ENCODE results near the gene SFSWAP. TPM values are rescaled to one million over a fixed set of nuclear protein-coding genes. Genes with fewer than 3 reads are reported as not detected.

Gene SFSWAP
- total and polyA plus RNA-seq, 2 experiments from 2014 or later, result 21.4 to 25.1 TPM

DNA sequence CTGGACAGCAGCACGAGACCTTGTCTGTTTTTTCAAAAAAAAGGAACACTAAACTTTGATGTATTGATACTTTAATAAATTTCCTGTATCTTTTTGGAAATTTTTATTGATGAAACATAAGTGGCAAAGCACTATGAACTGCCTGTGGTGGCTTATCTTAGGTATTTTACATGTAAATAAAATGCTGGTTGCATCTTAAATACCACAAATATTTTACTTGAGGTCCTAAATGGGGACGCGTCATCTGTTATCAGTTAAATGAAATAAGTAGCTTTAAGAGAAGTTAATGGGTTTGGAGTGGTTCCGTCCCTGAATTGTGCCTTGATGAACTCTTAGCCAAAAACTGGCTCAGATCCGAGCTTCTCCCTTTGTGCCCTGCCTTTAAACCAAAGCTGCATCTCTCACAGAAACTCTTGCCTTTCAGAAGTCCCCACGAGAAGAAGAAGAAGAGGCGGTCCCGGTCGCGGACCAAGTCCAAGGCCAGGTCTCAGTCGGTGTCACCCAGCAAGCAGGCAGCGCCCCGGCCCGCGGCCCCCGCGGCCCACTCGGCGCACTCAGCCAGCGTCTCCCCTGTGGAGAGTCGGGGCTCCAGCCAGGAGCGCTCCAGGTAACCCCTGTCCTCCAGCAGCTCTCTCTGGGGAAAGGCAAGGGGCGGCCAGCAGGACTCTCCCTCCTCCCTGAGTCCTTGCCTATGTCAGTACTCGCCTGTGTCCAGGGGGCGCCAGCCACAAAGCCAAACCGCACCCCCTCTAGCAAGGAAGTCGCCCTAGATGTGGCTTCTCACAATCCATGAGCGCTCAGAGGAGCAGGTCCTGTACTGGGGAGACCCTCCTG lies 86.1 kb downstream of the SFSWAP start:
- 93% methylated on average over 26 of the region's 28 CpGs for WGBS (ENCODE audit: low lambda C conversion rate, missing lambda C conversion rate)
- Histone ChIP-seq H3K4me1 (ENCODE audit: insufficient read depth) (no peaks in the 10 kb centered on the region), H3K79me2 (no peaks in the 10 kb centered on the region), H3K4me2 (no peak overlapping the region), H3K9me2 (replicated peaks; ENCODE audit: insufficient read depth) (no peaks in the 10 kb centered on the region), H2AFZ (no peak overlapping the region), H3K4me3 (no peak overlapping the region), H3K27me3 (no peaks in the 10 kb centered on the region), H4K20me1 (ENCODE audit: insufficient read depth, poor library complexity, severe bottlenecking) (no peaks in the 10 kb centered on the region), H3K9me3 (ENCODE audit: low read depth) (no peaks in the 10 kb centered on the region), H3K27ac (no peak overlapping the region), H3K36me3 (replicated peaks; ENCODE audit: insufficient read depth, low read depth) (no peaks in the 10 kb centered on the region)
- no peak for DNase-seq (ENCODE audit: low spot score)
- no peak for TF ChIP-seq EZH2 (IDR thresholded peaks at IDR 0.05; ENCODE audit: borderline replicate concordance)
- TF ChIP-seq EZH2phosphoT487 (IDR thresholded peaks at IDR 0.05; ENCODE audit: low read depth, severe bottlenecking, unreplicated experiment), result no peak
- TF ChIP-seq CTCF (IDR thresholded peaks at IDR 0.05; ENCODE audit: poor library complexity), result no peak

- Histone ChIP-seq H3K79me2 (no peaks in the 10 kb centered on the region), H3K9me3 (ENCODE audit: low read depth) (no peaks in the 10 kb centered on the region), H3K4me3 (no peak overlapping the region), H3K36me3 (replicated peaks; ENCODE audit: insufficient read depth, low read depth) (no peaks in the 10 kb centered on the region), H3K4me1 (ENCODE audit: insufficient read depth) (no peaks in the 10 kb centered on the region), H3K27ac (no peak overlapping the region), H3K9me2 (replicated peaks; ENCODE audit: insufficient read depth) (no peaks in the 10 kb centered on the region), H3K4me2 (no peak overlapping the region), H4K20me1 (ENCODE audit: insufficient read depth, poor library complexity, severe bottlenecking) (no peaks in the 10 kb centered on the region), H2AFZ (no peak overlapping the region), H3K27me3 (no peaks in the 10 kb centered on the region)
- TF ChIP-seq EZH2 (IDR thresholded peaks at IDR 0.05; ENCODE audit: borderline replicate concordance) (no peak), CTCF (IDR thresholded peaks at IDR 0.05; ENCODE audit: poor library complexity) (no peak), EZH2phosphoT487 (IDR thresholded peaks at IDR 0.05; ENCODE audit: low read depth, severe bottlenecking, unreplicated experiment) (no peak)
- DNase-seq (ENCODE audit: low spot score), result no peak
- 95% methylated on average over 10 of the region's 10 CpGs for WGBS (ENCODE audit: low lambda C conversion rate, missing lambda C conversion rate)
Observed at GRCh38 chr12:131797588-131797934, 86.7 kb downstream of the SFSWAP start.

- H3K9me3 ChIP-seq (ENCODE audit: low read depth), result no peaks in the 10 kb centered on the region
- 98% methylated on average over 21 of the region's 21 CpGs for WGBS (ENCODE audit: low lambda C conversion rate, missing lambda C conversion rate)
- H3K27me3 ChIP-seq, result no peaks in the 10 kb centered on the region
- H3K4me2 ChIP-seq, result no peak overlapping the region
- DNase-seq (ENCODE audit: low spot score), result no peak
- H3K9me2 ChIP-seq (replicated peaks; ENCODE audit: insufficient read depth), result no peaks in the 10 kb centered on the region
- H3K4me3 ChIP-seq, result no peak overlapping the region
- H3K4me1 ChIP-seq (ENCODE audit: insufficient read depth), result no peaks in the 10 kb centered on the region
- H4K20me1 ChIP-seq (ENCODE audit: insufficient read depth, poor library complexity, severe bottlenecking), result no peaks in the 10 kb centered on the region
- no peaks in the 10 kb centered on the region for H3K79me2 ChIP-seq
- TF ChIP-seq EZH2phosphoT487 (IDR thresholded peaks at IDR 0.05; ENCODE audit: low read depth, severe bottlenecking, unreplicated experiment) (no peak), CTCF (IDR thresholded peaks at IDR 0.05; ENCODE audit: poor library complexity) (no peak), EZH2 (IDR thresholded peaks at IDR 0.05; ENCODE audit: borderline replicate concordance) (no peak)
- no peak overlapping the region for H2AFZ ChIP-seq
- no peaks in the 10 kb centered on the region for H3K36me3 ChIP-seq (replicated peaks; ENCODE audit: insufficient read depth, low read depth)
- H3K27ac ChIP-seq, result no peak overlapping the region
Observed at GRCh38 chr12:131799195-131799594, 88.3 kb downstream of the SFSWAP start.

Data from hepatocyte (in vitro differentiated cells).